Measurements from ENCODE around the gene PLB1. TPM values are rescaled to one million over a fixed set of nuclear protein-coding genes. Genes with fewer than 3 reads are reported as not detected.

Gene PLB1
- total RNA-seq, 6 experiments from 2014 or later, result 0.66 to 1.9 (median 1.1) TPM

DNA sequence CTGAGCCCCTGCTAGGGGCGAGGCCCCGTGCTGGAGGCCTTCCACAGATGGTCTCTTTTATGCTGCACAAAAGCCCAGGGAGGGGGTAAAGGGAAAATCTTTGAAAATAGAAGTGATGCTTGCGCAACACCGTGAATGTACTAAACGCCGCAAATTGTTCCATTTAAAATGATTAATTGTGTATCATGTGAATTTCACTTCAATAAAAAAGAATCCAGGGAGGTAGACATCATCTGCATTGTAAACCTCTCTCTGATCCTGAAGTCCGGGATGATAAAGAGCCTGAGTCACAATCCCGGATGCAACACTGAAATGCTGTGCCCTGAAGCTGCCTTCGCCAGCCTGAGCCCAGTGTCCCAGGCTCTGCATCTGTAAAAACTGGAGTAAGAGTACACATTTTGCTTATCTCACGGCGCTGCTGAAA, 148.1 kb downstream of the PLB1 start:
- Histone ChIP-seq H3K27me3 (no peaks in the 10 kb centered on the region), H3K27ac (no peak overlapping the region), H3K9me3 (no peaks in the 10 kb centered on the region), H3K4me1 (peaks cover 0 to 23% (median 11%) of the 10 kb centered on the region in 4 donors), H3K4me3 (no peak overlapping the region), H3K36me3 (no peaks in the 10 kb centered on the region)
- intact Hi-C loops (cut with DNase I), result no loop called here
- no peak for TF ChIP-seq POLR2A (IDR thresholded peaks at IDR 0.05)
- TF ChIP-seq, protein P1, sequence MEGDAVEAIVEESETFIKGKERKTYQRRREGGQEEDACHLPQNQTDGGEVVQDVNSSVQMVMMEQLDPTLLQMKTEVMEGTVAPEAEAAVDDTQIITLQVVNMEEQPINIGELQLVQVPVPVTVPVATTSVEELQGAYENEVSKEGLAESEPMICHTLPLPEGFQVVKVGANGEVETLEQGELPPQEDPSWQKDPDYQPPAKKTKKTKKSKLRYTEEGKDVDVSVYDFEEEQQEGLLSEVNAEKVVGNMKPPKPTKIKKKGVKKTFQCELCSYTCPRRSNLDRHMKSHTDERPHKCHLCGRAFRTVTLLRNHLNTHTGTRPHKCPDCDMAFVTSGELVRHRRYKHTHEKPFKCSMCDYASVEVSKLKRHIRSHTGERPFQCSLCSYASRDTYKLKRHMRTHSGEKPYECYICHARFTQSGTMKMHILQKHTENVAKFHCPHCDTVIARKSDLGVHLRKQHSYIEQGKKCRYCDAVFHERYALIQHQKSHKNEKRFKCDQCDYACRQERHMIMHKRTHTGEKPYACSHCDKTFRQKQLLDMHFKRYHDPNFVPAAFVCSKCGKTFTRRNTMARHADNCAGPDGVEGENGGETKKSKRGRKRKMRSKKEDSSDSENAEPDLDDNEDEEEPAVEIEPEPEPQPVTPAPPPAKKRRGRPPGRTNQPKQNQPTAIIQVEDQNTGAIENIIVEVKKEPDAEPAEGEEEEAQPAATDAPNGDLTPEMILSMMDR (IDR thresholded peaks at IDR 0.05), result no peak
- no peak for ATAC-seq
- no peak for DNase-seq
- 68% methylated on average over 10 of the region's 11 CpGs for WGBS (ENCODE audit: insufficient coverage, low coverage, low lambda C conversion rate, missing lambda C conversion rate)

GRCh38 chr2:28644760-28645159, 148.9 kb downstream of the PLB1 start:
- Histone ChIP-seq H3K27me3 (no peaks in the 10 kb centered on the region), H3K27ac (no peak overlapping the region)
- intact Hi-C loops (cut with DNase I), result no loop called here

DNA sequence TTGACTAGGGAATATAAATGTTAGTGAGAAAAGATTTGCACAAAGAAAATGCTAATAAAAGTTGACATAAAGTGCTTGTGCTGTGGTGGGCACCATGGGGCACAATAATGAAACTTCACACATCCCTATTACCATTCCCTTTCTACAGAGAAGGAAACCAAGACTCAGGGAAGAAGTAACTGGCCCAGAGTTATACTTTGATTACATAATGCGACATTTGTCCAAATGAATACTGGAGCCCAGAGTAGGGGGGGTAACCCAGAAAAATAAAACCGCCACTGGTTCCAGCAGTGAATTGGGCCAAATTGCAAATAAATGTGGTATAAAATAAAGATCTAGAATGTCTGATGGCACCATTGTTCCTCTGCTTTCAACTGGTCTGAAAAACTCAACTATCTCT, 149.7 kb downstream of the PLB1 start:
- intact Hi-C loops (cut with DNase I), result no loop called here
- Histone ChIP-seq H3K9me3 (no peaks in the 10 kb centered on the region), H3K4me1 (peaks cover 0 to 12% (median 4%) of the 10 kb centered on the region in 4 donors), H3K27ac (no peak overlapping the region), H3K27me3 (no peaks in the 10 kb centered on the region), H3K36me3 (no peaks in the 10 kb centered on the region), H3K4me3 (no peak overlapping the region)
- 95% methylated on average over 2 of the region's 2 CpGs for WGBS (ENCODE audit: insufficient coverage, low coverage, low lambda C conversion rate, missing lambda C conversion rate)
- DNase-seq (no peak), ATAC-seq (no peak)
- TF ChIP-seq POLR2A (IDR thresholded peaks at IDR 0.05), result no peak
- TF ChIP-seq, protein P1 (IDR thresholded peaks at IDR 0.05), result no peak

More at GRCh38 chr2:28644760-28645159, 148.9 kb downstream of the PLB1 start:
- Histone ChIP-seq H3K36me3 (no peaks in the 10 kb centered on the region), H3K9me3 (no peaks in the 10 kb centered on the region), H3K4me3 (no peak overlapping the region), H3K4me1 (peaks cover 0 to 20% (median 8%) of the 10 kb centered on the region in 4 donors)
- ATAC-seq (no peak), DNase-seq (no peak)
- TF ChIP-seq POLR2A (IDR thresholded peaks at IDR 0.05), result no peak
- TF ChIP-seq, protein P1 (IDR thresholded peaks at IDR 0.05), result no peak
- WGBS (ENCODE audit: insufficient coverage, low coverage, low lambda C conversion rate, missing lambda C conversion rate), result 79% methylated on average over 6 of the region's 7 CpGs

DNA sequence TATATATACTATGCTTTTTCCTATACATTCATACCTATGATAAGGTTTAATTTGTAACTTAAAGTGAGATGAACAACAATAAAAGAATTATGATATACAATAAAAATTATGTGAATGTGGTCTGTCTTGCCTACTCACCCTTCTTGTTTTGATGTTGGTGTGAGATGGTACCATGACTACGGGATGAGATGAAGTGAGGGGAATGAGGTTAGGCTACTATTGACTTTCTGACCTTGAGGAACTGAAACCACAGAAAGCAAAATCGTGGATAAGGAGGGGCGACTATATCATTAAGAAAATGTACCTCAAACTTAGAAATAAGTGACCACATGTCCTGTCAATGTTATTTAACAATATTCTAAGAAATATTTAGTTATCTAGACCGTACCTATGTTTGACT, 151.8 kb downstream of the PLB1 start:
- intact Hi-C loops (cut with DNase I), result no loop called here
- no peak for ATAC-seq
- DNase-seq, result no peak
- no peaks in the 10 kb centered on the region for H3K27me3 ChIP-seq
- TF ChIP-seq POLR2A (IDR thresholded peaks at IDR 0.05), result no peak
- TF ChIP-seq, protein P1 (IDR thresholded peaks at IDR 0.05), result no peak
- H3K9me3 ChIP-seq, result no peaks in the 10 kb centered on the region
- no peak overlapping the region for H3K4me3 ChIP-seq
- H3K36me3 ChIP-seq, result no peaks in the 10 kb centered on the region
- WGBS (ENCODE audit: insufficient coverage, low coverage, low lambda C conversion rate, missing lambda C conversion rate), result 72% methylated on average over 4 of the region's 4 CpGs
- no peak overlapping the region for H3K27ac ChIP-seq
- peaks cover 0 to 10% (median 3%) of the 10 kb centered on the region in 4 donors for H3K4me1 ChIP-seq

- H3K9me3 ChIP-seq, result no peaks in the 10 kb centered on the region
- H3K4me3 ChIP-seq, result no peak overlapping the region
- DNase-seq, result no peak
- peaks cover 0 to 10% (median 3%) of the 10 kb centered on the region in 4 donors for H3K4me1 ChIP-seq
- H3K27ac ChIP-seq, result no peak overlapping the region
- intact Hi-C loops (cut with DNase I), result no loop called here
- H3K36me3 ChIP-seq, result no peaks in the 10 kb centered on the region
- WGBS (ENCODE audit: insufficient coverage, low coverage, low lambda C conversion rate, missing lambda C conversion rate), result 77% methylated on average over 2 of the region's 3 CpGs
- TF ChIP-seq, protein P1 (IDR thresholded peaks at IDR 0.05), result no peak
- no peak for TF ChIP-seq POLR2A (IDR thresholded peaks at IDR 0.05)
- ATAC-seq, result no peak
- no peaks in the 10 kb centered on the region for H3K27me3 ChIP-seq
These were observed 152.3 kb downstream of the PLB1 start for GRCh38 chr2:28648147-28648546.

Measured in right lobe of liver (tissue), 6 donors.